ENCODE data around the gene MTHFD1L.

The MTHFD1L gene

DNA sequence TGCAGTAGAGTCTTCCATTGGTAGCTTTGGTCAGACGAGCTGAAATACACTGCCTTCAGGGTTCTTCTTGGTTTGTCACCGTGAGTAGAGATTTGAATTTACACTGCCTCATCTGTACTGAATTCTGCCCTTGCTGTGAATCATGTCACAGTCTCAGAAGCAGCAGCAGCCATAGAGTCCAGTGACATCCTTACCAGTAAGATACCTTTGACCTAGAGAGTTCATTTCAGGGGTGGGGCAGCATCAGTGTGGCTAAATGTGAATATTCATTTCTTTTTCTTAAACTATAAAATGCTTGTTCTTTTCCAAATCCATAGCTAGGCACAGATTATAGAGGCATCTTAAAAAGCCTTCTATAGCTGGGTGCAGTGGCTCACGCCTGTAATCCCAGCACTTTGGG lies 223.5 kb downstream of the MTHFD1L start:
- no peaks in the 10 kb centered on the region for H3K4me1 ChIP-seq (ENCODE audit: control insufficient read depth in 1 of 2, insufficient read depth in 1 of 2, low read depth in 1 of 2, low read length in 1 of 2)
- TF ChIP-seq, protein P1, sequence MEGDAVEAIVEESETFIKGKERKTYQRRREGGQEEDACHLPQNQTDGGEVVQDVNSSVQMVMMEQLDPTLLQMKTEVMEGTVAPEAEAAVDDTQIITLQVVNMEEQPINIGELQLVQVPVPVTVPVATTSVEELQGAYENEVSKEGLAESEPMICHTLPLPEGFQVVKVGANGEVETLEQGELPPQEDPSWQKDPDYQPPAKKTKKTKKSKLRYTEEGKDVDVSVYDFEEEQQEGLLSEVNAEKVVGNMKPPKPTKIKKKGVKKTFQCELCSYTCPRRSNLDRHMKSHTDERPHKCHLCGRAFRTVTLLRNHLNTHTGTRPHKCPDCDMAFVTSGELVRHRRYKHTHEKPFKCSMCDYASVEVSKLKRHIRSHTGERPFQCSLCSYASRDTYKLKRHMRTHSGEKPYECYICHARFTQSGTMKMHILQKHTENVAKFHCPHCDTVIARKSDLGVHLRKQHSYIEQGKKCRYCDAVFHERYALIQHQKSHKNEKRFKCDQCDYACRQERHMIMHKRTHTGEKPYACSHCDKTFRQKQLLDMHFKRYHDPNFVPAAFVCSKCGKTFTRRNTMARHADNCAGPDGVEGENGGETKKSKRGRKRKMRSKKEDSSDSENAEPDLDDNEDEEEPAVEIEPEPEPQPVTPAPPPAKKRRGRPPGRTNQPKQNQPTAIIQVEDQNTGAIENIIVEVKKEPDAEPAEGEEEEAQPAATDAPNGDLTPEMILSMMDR (IDR thresholded peaks at IDR 0.05) = no peak
- H3K4me3 ChIP-seq (ENCODE audit: low read depth in 1 of 2, low read length in 1 of 2) = no peak overlapping the region
- no peak overlapping the region for H3K27ac ChIP-seq
- H3K9me3 ChIP-seq = no peaks in the 10 kb centered on the region
- no peaks in the 10 kb centered on the region for H3K27me3 ChIP-seq
- H3K36me3 ChIP-seq = no peaks in the 10 kb centered on the region

DNA sequence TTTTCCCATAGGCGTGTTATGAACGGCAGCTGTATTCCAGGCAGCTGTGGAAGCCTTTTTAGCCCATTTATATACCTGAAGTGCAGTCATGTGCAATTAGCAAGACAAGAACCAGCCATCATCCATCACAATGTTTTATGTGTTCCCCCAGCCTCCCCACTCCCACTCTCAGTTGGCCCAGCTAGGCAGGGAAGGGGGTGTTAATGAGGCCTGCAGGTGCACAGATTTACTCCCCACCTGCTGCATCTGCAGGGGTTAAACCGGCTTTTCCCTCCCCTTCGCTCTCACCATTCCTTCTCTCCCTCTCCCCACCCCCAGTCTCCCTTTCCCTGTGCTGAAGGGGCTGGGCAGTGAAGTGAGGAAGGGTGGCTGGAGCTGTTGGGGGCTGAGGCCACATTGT lies 224.5 kb downstream of the MTHFD1L start:
- Histone ChIP-seq H3K27ac (no peak overlapping the region), H3K4me1 (ENCODE audit: control insufficient read depth in 1 of 2, insufficient read depth in 1 of 2, low read depth in 1 of 2, low read length in 1 of 2) (no peaks in the 10 kb centered on the region), H3K36me3 (no peaks in the 10 kb centered on the region), H3K9me3 (no peaks in the 10 kb centered on the region), H3K4me3 (ENCODE audit: low read depth in 1 of 2, low read length in 1 of 2) (no peak overlapping the region), H3K27me3 (no peaks in the 10 kb centered on the region)
- TF ChIP-seq, protein P1 (IDR thresholded peaks at IDR 0.05) = no peak

DNA sequence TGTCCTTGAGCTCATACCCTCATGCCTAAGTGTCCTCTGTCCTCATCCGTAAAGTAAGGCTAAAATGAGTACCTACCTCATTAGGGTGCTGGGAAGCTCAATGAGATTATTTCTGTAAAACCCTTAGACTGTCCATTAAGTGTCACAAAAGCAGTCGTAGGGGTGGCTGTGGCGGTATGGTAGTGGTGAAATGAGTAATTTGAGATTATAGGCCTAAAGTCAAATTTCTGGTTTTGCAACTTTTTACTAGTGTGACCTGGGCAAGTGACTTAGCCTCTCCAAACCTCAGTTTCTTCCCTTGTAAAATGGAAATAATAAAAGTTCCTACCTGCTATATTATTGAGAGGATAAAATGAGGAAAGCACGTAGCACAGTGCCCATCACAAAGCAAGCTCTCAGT lies 226.1 kb downstream of the MTHFD1L start:
- Histone ChIP-seq H3K9me3 (no peaks in the 10 kb centered on the region), H3K36me3 (no peaks in the 10 kb centered on the region), H3K27ac (no peak overlapping the region), H3K4me1 (ENCODE audit: control insufficient read depth in 1 of 2, insufficient read depth in 1 of 2, low read depth in 1 of 2, low read length in 1 of 2) (no peaks in the 10 kb centered on the region), H3K27me3 (no peaks in the 10 kb centered on the region), H3K4me3 (ENCODE audit: low read depth in 1 of 2, low read length in 1 of 2) (no peak overlapping the region)
- TF ChIP-seq, protein P1 (IDR thresholded peaks at IDR 0.05) = no peak

DNA sequence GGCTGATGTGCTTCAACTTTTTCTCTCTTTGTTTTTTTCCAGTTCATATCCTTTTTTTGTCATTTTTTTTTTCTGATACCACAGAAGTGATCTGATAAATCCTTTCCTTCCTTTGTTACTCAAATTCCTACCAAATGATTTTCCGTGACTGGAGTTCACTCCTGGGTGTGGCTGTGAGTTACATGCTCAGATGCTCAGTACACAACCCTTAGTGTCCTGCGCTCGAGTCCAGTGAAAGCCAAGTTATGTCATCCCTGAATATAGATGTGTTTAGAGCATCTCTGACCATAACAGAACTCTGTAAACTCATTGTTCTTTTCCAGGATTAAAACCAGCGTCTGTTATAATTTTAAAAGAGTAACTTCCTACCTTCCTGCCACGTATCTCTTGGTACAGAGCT lies 227.1 kb downstream of the MTHFD1L start:
- H3K9me3 ChIP-seq = no peaks in the 10 kb centered on the region
- H3K4me1 ChIP-seq (ENCODE audit: control insufficient read depth in 1 of 2, insufficient read depth in 1 of 2, low read depth in 1 of 2, low read length in 1 of 2) = no peaks in the 10 kb centered on the region
- H3K27me3 ChIP-seq = no peaks in the 10 kb centered on the region
- no peak overlapping the region for H3K4me3 ChIP-seq (ENCODE audit: low read depth in 1 of 2, low read length in 1 of 2)
- no peak overlapping the region for H3K27ac ChIP-seq
- no peaks in the 10 kb centered on the region for H3K36me3 ChIP-seq
- TF ChIP-seq, protein P1 (IDR thresholded peaks at IDR 0.05) = no peak

DNA sequence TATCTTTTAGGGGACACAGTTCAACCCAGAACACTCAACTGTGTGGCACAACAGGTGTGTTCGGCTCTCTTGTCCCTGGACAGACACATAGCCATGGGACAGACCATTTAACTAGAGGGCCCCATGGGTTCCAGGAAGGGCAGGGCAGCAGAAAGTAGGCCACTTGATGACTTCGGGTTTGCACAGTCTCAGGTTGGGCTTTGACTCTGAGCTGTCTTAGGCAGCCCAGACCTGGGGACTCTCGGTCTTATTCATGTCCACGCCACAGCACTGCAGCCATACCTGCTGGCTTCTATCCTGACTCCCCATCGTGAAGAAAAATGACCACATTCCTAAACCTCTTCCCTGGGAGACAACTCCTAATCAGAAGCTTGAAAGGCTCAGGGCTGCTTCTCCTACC lies 228.2 kb downstream of the MTHFD1L start:
- no peak overlapping the region for H3K27ac ChIP-seq
- H3K4me3 ChIP-seq (ENCODE audit: low read depth in 1 of 2, low read length in 1 of 2) = no peak overlapping the region
- H3K36me3 ChIP-seq = no peaks in the 10 kb centered on the region
- H3K9me3 ChIP-seq = no peaks in the 10 kb centered on the region
- no peaks in the 10 kb centered on the region for H3K4me1 ChIP-seq (ENCODE audit: control insufficient read depth in 1 of 2, insufficient read depth in 1 of 2, low read depth in 1 of 2, low read length in 1 of 2)
- TF ChIP-seq, protein P1 (IDR thresholded peaks at IDR 0.05) = no peak
- H3K27me3 ChIP-seq = no peaks in the 10 kb centered on the region

Data from neutrophil (primary cell).